Measurements from ENCODE around the gene OSBPL5.

The OSBPL5 gene

DNA sequence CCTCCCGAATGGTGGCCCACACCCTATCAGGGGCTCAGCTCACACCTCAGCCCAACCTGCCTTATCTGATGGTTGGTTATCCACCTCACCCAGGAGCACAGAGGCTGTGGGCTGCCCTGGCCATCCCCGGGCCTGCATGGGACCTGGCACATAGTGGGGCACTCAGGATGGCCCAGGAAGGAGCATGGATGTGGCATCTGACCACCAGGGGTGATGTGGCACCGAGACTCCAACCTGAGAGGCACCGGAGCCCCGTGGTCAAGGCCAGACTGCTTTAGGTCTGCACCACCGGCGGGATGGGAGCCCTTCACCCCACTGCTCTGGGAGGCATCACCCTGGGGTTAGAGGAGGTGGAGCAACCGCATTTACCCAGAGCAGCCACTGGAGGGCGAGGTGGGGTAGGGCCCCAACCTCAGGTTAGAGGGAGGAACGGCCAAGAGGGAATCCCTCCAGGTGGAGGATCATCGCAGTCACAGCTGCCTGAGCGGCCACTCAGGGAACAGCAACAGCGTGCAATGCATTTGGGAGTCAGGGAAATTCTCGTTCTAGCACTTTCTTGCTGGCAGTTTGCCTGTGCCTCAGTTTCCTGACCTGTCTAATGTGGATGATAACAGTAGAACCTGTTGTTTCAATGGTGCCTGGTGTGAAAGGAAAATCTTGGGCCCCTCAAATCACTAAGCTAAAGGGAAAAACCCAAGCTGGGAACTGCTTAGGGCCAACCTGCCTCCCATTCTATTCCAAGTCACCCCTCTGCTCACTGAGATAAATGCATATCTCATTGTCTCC lies 55.0 kb downstream of the OSBPL5 start:
- H3K27ac ChIP-seq (ENCODE audit: extremely low read depth, low read depth, low read length), result no peak overlapping the region
- CTCF ChIA-PET, result interaction anchor here (0.5 to 2.3 kb wide), 10 partner anchors 11 to 232 kb away, joined by 3 to 14 read pairs (median 4); no protein-coding TSS in a partner anchor
- H3K9me3 ChIP-seq (ENCODE audit: control insufficient read depth, insufficient read depth, low read depth, low read length), result no peaks in the 10 kb centered on the region
- H3K36me3 ChIP-seq (ENCODE audit: control insufficient read depth in 2 of 2, insufficient read depth in 1 of 2, low read length in 2 of 2), result peaks cover 0 to 19% of the 10 kb centered on the region in 2 experiments; a peak in 1 of 3 replicates
- no peak overlapping the region for H3K4me3 ChIP-seq (ENCODE audit: low read depth, low read length)
- TF ChIP-seq ZNF155 (tag by site-specific recombination; IDR thresholded peaks at IDR 0.05) (no peak), ZBTB20 (tag by site-specific recombination; IDR thresholded peaks at IDR 0.05) (no peak), ZNF670 (tag by site-specific recombination; IDR thresholded peaks at IDR 0.05; ENCODE audit: low read depth) (no peak), ZNF544 (tag by site-specific recombination; IDR thresholded peaks at IDR 0.05) (no peak), ZNF654 (tag by site-specific recombination; IDR thresholded peaks at IDR 0.05; ENCODE audit: low read depth) (0 out of 2 replicates have a peak, but pooled peaks have one; percentile 29), ZNF555 (tag by site-specific recombination; conservative IDR thresholded peaks at IDR 0.05) (no peak), ZNF521 (tag by site-specific recombination; IDR thresholded peaks at IDR 0.05) (no peak), ZNF549 (tag by site-specific recombination; IDR thresholded peaks at IDR 0.05) (no peak), ZNF341 (tag by site-specific recombination; IDR thresholded peaks at IDR 0.05; ENCODE audit: low read depth) (peak; percentile 66), ZNF785 (tag by site-specific recombination; IDR thresholded peaks at IDR 0.05) (no peak), OVOL3 (tag by site-specific recombination; IDR thresholded peaks at IDR 0.05) (no peak), ZNF24 (tag by site-specific recombination; IDR thresholded peaks at IDR 0.05) (no peak), MEIS1 (CRISPR knock-in tag; IDR thresholded peaks at IDR 0.05; ENCODE audit: borderline replicate concordance) (no peak), ZNF416 (tag by site-specific recombination; IDR thresholded peaks at IDR 0.05) (no peak)
- TF ChIP-seq, protein P1, sequence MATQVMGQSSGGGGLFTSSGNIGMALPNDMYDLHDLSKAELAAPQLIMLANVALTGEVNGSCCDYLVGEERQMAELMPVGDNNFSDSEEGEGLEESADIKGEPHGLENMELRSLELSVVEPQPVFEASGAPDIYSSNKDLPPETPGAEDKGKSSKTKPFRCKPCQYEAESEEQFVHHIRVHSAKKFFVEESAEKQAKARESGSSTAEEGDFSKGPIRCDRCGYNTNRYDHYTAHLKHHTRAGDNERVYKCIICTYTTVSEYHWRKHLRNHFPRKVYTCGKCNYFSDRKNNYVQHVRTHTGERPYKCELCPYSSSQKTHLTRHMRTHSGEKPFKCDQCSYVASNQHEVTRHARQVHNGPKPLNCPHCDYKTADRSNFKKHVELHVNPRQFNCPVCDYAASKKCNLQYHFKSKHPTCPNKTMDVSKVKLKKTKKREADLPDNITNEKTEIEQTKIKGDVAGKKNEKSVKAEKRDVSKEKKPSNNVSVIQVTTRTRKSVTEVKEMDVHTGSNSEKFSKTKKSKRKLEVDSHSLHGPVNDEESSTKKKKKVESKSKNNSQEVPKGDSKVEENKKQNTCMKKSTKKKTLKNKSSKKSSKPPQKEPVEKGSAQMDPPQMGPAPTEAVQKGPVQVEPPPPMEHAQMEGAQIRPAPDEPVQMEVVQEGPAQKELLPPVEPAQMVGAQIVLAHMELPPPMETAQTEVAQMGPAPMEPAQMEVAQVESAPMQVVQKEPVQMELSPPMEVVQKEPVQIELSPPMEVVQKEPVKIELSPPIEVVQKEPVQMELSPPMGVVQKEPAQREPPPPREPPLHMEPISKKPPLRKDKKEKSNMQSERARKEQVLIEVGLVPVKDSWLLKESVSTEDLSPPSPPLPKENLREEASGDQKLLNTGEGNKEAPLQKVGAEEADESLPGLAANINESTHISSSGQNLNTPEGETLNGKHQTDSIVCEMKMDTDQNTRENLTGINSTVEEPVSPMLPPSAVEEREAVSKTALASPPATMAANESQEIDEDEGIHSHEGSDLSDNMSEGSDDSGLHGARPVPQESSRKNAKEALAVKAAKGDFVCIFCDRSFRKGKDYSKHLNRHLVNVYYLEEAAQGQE (tag by site-specific recombination; IDR thresholded peaks at IDR 0.05), result no peak
- TF ChIP-seq, protein P2, sequence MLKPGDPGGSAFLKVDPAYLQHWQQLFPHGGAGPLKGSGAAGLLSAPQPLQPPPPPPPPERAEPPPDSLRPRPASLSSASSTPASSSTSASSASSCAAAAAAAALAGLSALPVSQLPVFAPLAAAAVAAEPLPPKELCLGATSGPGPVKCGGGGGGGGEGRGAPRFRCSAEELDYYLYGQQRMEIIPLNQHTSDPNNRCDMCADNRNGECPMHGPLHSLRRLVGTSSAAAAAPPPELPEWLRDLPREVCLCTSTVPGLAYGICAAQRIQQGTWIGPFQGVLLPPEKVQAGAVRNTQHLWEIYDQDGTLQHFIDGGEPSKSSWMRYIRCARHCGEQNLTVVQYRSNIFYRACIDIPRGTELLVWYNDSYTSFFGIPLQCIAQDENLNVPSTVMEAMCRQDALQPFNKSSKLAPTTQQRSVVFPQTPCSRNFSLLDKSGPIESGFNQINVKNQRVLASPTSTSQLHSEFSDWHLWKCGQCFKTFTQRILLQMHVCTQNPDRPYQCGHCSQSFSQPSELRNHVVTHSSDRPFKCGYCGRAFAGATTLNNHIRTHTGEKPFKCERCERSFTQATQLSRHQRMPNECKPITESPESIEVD (tag by site-specific recombination; IDR thresholded peaks at IDR 0.05), result no peak
- TF ChIP-seq, protein P3, sequence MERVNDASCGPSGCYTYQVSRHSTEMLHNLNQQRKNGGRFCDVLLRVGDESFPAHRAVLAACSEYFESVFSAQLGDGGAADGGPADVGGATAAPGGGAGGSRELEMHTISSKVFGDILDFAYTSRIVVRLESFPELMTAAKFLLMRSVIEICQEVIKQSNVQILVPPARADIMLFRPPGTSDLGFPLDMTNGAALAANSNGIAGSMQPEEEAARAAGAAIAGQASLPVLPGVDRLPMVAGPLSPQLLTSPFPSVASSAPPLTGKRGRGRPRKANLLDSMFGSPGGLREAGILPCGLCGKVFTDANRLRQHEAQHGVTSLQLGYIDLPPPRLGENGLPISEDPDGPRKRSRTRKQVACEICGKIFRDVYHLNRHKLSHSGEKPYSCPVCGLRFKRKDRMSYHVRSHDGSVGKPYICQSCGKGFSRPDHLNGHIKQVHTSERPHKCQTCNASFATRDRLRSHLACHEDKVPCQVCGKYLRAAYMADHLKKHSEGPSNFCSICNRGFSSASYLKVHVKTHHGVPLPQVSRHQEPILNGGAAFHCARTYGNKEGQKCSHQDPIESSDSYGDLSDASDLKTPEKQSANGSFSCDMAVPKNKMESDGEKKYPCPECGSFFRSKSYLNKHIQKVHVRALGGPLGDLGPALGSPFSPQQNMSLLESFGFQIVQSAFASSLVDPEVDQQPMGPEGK (tag by site-specific recombination; IDR thresholded peaks at IDR 0.05), result no peak
- TF ChIP-seq, protein P4, sequence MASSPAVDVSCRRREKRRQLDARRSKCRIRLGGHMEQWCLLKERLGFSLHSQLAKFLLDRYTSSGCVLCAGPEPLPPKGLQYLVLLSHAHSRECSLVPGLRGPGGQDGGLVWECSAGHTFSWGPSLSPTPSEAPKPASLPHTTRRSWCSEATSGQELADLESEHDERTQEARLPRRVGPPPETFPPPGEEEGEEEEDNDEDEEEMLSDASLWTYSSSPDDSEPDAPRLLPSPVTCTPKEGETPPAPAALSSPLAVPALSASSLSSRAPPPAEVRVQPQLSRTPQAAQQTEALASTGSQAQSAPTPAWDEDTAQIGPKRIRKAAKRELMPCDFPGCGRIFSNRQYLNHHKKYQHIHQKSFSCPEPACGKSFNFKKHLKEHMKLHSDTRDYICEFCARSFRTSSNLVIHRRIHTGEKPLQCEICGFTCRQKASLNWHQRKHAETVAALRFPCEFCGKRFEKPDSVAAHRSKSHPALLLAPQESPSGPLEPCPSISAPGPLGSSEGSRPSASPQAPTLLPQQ (tag by site-specific recombination; IDR thresholded peaks at IDR 0.05), result no peak
- TF ChIP-seq, protein P5, sequence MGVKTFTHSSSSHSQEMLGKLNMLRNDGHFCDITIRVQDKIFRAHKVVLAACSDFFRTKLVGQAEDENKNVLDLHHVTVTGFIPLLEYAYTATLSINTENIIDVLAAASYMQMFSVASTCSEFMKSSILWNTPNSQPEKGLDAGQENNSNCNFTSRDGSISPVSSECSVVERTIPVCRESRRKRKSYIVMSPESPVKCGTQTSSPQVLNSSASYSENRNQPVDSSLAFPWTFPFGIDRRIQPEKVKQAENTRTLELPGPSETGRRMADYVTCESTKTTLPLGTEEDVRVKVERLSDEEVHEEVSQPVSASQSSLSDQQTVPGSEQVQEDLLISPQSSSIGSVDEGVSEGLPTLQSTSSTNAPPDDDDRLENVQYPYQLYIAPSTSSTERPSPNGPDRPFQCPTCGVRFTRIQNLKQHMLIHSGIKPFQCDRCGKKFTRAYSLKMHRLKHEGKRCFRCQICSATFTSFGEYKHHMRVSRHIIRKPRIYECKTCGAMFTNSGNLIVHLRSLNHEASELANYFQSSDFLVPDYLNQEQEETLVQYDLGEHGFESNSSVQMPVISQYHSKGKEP (tag by site-specific recombination; IDR thresholded peaks at IDR 0.05), result no peak
- TF ChIP-seq, protein P6, sequence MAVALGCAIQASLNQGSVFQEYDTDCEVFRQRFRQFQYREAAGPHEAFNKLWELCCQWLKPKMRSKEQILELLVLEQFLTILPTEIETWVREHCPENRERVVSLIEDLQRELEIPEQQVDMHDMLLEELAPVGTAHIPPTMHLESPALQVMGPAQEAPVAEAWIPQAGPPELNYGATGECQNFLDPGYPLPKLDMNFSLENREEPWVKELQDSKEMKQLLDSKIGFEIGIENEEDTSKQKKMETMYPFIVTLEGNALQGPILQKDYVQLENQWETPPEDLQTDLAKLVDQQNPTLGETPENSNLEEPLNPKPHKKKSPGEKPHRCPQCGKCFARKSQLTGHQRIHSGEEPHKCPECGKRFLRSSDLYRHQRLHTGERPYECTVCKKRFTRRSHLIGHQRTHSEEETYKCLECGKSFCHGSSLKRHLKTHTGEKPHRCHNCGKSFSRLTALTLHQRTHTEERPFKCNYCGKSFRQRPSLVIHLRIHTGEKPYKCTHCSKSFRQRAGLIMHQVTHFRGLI (tag by site-specific recombination; IDR thresholded peaks at IDR 0.05), result peak; percentile 96
- no peaks in the 10 kb centered on the region for H3K4me1 ChIP-seq (ENCODE audit: control insufficient read depth, insufficient read depth, low read length)
- POLR2A ChIA-PET, result no interaction called here

Data from HEK293 (cell line).